DOHH2 (cell line): ENCODE data around the gene GDF9.

Source experiments
- EZH2phosphoT487 ChIP-seq: fragments of 200-600 bp; sonication (generic); IDR thresholded peaks from 2 replicates; pipeline ENCODE4 v1.6.1; 2017; ENCODE audit warnings: borderline replicate concordance, mild to moderate bottlenecking, antibody characterized with exemption, low read length, moderate library complexity, mixed read lengths
- TF ChIP-seq, protein P1 (sequence below): fragments of 200-600 bp; sonication (generic); IDR thresholded peaks from one replicate; pipeline ENCODE4 v1.5.1; 2014; ENCODE audit warnings: antibody characterized with exemption, mild to moderate bottlenecking, low read depth, low read length; ENCODE audit not compliant: poor library complexity, severe bottlenecking

DNA sequence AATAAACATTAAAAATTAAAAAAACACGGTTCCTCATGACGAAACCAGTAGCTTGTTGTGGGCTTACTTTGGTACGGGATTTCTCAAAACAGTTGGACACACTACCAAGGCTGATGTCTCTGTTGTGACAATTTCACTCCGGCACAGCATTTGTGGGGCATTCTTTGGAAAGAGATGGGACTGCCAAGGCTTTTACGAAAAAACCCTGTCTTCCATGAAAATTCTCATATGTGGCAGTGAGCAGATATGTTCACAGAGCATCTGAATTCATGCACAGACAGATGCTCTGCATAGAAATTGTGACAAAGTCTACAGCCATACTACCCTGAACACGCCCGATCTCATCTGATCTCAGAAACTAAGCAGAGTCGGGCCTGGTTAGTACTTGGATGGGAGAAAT lies 18.0 kb downstream of the GDF9 start:
- TF ChIP-seq, protein P1, sequence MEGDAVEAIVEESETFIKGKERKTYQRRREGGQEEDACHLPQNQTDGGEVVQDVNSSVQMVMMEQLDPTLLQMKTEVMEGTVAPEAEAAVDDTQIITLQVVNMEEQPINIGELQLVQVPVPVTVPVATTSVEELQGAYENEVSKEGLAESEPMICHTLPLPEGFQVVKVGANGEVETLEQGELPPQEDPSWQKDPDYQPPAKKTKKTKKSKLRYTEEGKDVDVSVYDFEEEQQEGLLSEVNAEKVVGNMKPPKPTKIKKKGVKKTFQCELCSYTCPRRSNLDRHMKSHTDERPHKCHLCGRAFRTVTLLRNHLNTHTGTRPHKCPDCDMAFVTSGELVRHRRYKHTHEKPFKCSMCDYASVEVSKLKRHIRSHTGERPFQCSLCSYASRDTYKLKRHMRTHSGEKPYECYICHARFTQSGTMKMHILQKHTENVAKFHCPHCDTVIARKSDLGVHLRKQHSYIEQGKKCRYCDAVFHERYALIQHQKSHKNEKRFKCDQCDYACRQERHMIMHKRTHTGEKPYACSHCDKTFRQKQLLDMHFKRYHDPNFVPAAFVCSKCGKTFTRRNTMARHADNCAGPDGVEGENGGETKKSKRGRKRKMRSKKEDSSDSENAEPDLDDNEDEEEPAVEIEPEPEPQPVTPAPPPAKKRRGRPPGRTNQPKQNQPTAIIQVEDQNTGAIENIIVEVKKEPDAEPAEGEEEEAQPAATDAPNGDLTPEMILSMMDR, result no peak
- no peak for TF ChIP-seq EZH2phosphoT487
